Mesodermal cell (in vitro differentiated cells): Measurements from ENCODE around the gene FHOD3.

Experiments used
- H3K27ac ChIP-seq: 2 replicates; pipeline ENCODE4 v1.7.0; 2013; ENCODE audit warnings: mild to moderate bottlenecking, low read depth, low read length, moderate library complexity; ENCODE audit not compliant: severe bottlenecking
- H3K36me3 ChIP-seq: 2 replicates; pipeline ENCODE4 v1.7.1; 2013; ENCODE audit warnings: mild to moderate bottlenecking, low read length, moderate library complexity; ENCODE audit not compliant: control insufficient read depth, insufficient read depth
- H3K4me1 ChIP-seq: one replicate; pipeline ENCODE4 v1.7.1; 2013; ENCODE audit warnings: mild to moderate bottlenecking, low read length; ENCODE audit not compliant: insufficient read depth, control insufficient read depth, poor library complexity, severe bottlenecking
- H3K4me3 ChIP-seq: 2 replicates; pipeline ENCODE4 v1.7.0; 2013; ENCODE audit warnings: low read length, control low read depth, mild to moderate bottlenecking; ENCODE audit not compliant: insufficient read depth, poor library complexity, severe bottlenecking; ENCODE audit errors: extremely low read depth
- H3K9me3 ChIP-seq: 2 replicates; pipeline ENCODE4 v1.7.1; 2013; ENCODE audit warnings: mild to moderate bottlenecking, low read length, moderate library complexity; ENCODE audit not compliant: control insufficient read depth
- WGBS, 2 experiments: methylation state at CpG; one replicate each; pipeline ENCODE4 v1.1.5; 2013; ENCODE audit warnings: missing lambda C conversion rate in 2 of 2; ENCODE audit not compliant: insufficient coverage in 2 of 2; 5-methylcytosine and 5-hydroxymethylcytosine counted together

Gene FHOD3

GRCh38 chr18:36427831-36428230, 130.3 kb downstream of the FHOD3 start:
- Histone ChIP-seq H3K4me1 (peaks cover 5% of the 10 kb centered on the region), H3K27ac (no peak overlapping the region), H3K9me3 (no peaks in the 10 kb centered on the region), H3K36me3 (no peaks in the 10 kb centered on the region), H3K4me3 (no peak overlapping the region)
- WGBS, 2 experiments = no CpG with 5 or more reads among the region's 2 CpGs

DNA sequence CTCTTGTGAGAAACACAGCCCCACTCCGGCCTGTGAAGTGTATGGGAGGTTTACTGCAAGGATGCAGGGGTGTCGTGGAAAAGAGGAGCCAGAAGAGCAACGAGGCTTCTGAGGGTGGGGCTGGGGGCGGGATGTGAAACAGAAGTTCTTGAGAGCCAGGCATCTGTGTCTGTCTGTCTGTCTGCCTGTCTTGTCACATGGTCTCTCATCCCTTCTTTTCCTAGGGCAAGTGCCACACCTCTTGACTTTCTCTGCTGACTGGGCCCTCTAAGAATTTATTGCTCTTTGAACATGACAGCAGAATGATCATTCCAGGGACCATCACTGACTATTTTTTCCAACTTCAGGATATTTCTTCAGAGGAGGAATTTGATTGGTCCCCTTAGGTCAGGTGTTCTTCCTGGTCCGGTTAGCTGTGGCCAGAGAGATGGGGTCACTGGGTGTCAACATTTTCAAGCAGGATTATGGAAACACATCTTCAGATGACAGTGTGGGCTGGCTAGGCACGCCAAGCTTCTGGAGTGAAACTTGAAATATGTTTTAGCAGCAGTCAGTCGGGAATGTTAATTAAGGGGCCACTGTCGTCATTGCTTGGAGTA, 131.0 kb downstream of the FHOD3 start:
- no peak overlapping the region for H3K27ac ChIP-seq
- 89 to 100% methylated on average over 4 to 7 of the region's 8 CpGs for WGBS, 2 experiments

GRCh38 chr18:36432880-36433555, 135.5 kb downstream of the FHOD3 start:
- WGBS, 2 experiments = 88 to 100% methylated on average over 1 to 2 of the region's 4 CpGs
- Histone ChIP-seq H3K4me1 (peaks cover 5% of the 10 kb centered on the region), H3K9me3 (no peaks in the 10 kb centered on the region), H3K36me3 (no peaks in the 10 kb centered on the region), H3K27ac (no peak overlapping the region), H3K4me3 (no peak overlapping the region)

More for the DNA sequence above, 131.0 kb downstream of the FHOD3 start:
- no peaks in the 10 kb centered on the region for H3K36me3 ChIP-seq
- H3K9me3 ChIP-seq = no peaks in the 10 kb centered on the region
- no peak overlapping the region for H3K4me3 ChIP-seq
- H3K4me1 ChIP-seq = peaks cover 5% of the 10 kb centered on the region

DNA sequence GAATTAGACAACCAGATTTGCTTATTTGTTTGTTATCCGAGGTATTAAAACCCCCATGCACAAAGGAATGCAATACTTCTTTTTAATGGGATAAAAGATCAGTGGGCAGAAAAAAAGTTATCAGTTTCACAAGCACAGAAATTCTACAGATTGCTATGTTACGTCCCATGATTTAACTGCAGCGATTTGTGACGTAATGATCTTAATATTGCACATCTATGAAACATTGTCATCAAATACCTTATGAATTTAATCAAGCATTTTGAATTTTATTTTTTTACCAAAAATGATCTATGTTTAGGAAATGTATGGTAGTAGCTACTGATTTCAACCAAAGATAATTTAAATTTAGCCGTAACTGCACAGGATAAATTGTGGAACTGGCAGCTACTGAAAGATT, 138.9 kb downstream of the FHOD3 start:
- H3K9me3 ChIP-seq = no peaks in the 10 kb centered on the region
- H3K27ac ChIP-seq = no peak overlapping the region
- no peaks in the 10 kb centered on the region for H3K4me1 ChIP-seq
- no peaks in the 10 kb centered on the region for H3K36me3 ChIP-seq
- WGBS, 2 experiments = 89% methylated on average over 3 of the region's 5 CpGs; no CpG with 5 or more reads in 1 of the 2 experiments
- no peak overlapping the region for H3K4me3 ChIP-seq

GRCh38 chr18:36440614-36441013, 143.1 kb downstream of the FHOD3 start:
- no peaks in the 10 kb centered on the region for H3K4me1 ChIP-seq
- no peak overlapping the region for H3K4me3 ChIP-seq
- 82 to 100% methylated on average over 1 of the region's 2 CpGs for WGBS, 2 experiments
- H3K36me3 ChIP-seq = no peaks in the 10 kb centered on the region
- H3K9me3 ChIP-seq = no peaks in the 10 kb centered on the region
- H3K27ac ChIP-seq = no peak overlapping the region

DNA sequence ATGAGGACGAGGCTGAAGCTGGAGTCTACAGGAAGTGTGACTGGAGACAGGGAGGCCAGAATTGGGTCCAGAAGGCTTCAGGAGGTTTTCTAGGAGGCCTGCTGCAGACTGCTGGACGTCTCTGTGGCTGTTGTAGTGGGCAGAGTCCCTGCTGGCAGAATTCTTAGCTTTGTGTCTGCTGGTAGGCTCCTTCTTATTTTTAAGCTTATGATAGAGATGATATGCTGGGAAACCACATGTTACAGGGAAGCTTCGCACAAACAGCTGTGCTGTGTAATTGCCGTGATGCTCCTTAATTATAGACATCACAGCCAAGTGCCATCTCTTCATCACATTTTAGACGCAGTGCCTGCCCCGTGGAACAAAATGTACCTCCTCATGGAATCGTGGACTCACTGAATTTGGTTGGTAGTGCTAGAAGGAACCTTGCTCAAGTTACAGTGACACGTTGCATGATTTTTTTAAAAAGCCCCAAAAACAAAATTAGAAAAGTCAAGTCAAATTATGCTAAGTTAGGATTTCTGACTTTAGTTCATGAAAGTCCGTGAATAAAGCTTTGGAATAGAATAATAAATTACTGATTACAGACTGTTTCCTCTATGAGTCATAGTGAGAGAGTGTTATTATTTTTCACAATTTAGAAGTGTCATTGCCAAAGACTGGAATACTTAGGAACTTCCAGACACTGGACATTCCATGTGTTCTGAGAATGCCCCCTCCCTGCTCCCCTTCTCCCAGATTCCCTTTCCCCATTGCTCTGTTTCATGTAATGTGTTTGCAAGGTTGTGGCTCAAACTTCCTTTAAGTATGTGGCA, 144.1 kb downstream of the FHOD3 start:
- whole genome bisulfite sequencing, 2 experiments = 70 to 90% methylated on average over 4 of the region's 9 CpGs
- Histone ChIP-seq H3K4me3 (no peak overlapping the region), H3K4me1 (no peaks in the 10 kb centered on the region), H3K9me3 (no peaks in the 10 kb centered on the region), H3K27ac (no peak overlapping the region), H3K36me3 (no peaks in the 10 kb centered on the region)

GRCh38 chr18:36442717-36443116, 145.2 kb downstream of the FHOD3 start:
- no peaks in the 10 kb centered on the region for H3K4me1 ChIP-seq
- no CpG with 5 or more reads among the region's 3 CpGs for WGBS, 2 experiments

DNA sequence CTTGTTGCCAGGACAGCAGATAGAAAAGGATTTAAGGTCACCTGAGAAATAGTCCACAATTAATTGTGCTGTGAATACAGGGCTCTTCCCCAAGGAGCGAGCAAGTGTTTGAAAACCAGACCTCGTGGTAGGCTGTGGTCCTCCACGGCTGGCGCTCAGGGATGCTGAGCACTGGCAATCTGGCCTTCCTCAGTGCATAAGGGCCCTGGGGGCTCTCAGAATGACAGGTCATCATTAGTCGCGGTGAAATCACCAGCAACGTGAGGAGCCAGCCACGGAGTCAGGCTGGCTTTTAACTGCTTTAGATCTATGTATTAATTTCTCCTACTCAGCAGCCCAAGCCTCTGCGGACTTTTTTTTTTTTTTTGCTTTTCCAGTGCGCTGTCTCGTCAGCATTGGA, 148.5 kb downstream of the FHOD3 start:
- WGBS, 2 experiments = 84 to 87% methylated on average over 5 to 8 of the region's 11 CpGs

More at GRCh38 chr18:36442717-36443116, 145.2 kb downstream of the FHOD3 start:
- Histone ChIP-seq H3K9me3 (no peaks in the 10 kb centered on the region), H3K27ac (no peak overlapping the region), H3K36me3 (no peaks in the 10 kb centered on the region), H3K4me3 (no peak overlapping the region)

DNA sequence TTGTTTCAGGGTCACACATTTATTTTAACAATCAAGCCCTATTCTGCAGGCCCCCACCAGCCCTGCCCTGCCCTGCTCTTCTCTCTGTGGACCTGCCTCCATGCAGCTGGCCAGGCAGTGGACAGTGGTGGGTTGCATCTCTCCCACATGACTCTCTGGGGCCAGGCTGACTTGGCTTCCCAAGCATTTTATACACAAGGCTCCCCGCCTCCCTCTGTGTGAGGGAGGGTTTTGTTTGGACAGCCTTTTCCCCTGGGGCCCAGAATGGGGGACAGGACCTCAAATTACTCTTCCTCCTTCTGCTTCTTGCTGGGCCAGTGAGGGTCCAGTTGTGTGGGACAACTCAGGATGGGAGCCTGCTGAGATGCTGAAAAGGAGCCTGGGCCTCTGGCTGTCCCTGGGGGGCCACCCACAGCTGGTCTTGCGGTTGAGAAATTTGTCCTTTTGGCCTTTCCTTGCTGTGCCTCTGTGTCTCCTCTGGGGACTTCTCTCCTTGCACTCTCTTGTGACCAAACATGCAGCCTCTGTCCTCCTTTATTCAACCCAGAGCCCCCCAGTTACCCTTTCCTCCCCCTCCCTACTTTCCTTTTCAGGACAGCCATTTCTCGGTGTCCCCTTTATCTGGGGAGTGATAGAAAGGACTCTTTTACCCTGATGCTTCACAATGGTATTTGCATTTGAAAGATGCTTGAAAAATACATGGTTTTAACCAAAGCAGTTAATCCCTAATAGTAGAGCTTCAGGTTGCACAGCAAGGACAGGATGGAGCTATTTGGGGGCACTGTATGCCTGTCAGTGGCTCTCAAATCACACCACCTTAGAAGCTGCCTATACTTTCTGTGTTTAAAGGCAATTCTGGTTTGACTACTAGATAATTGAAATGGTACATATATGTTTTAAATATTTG, 151.1 kb downstream of the FHOD3 start:
- H3K4me3 ChIP-seq = no peak overlapping the region
- H3K9me3 ChIP-seq = no peaks in the 10 kb centered on the region
- 0 to 22% methylated on average over 1 of the region's 3 CpGs for WGBS, 2 experiments
- no peaks in the 10 kb centered on the region for H3K36me3 ChIP-seq
- no peaks in the 10 kb centered on the region for H3K4me1 ChIP-seq
- H3K27ac ChIP-seq = no peak overlapping the region

More for the DNA sequence above, 148.5 kb downstream of the FHOD3 start:
- H3K4me3 ChIP-seq = no peak overlapping the region
- no peaks in the 10 kb centered on the region for H3K9me3 ChIP-seq
- no peak overlapping the region for H3K27ac ChIP-seq
- H3K36me3 ChIP-seq = no peaks in the 10 kb centered on the region
- H3K4me1 ChIP-seq = no peaks in the 10 kb centered on the region

DNA sequence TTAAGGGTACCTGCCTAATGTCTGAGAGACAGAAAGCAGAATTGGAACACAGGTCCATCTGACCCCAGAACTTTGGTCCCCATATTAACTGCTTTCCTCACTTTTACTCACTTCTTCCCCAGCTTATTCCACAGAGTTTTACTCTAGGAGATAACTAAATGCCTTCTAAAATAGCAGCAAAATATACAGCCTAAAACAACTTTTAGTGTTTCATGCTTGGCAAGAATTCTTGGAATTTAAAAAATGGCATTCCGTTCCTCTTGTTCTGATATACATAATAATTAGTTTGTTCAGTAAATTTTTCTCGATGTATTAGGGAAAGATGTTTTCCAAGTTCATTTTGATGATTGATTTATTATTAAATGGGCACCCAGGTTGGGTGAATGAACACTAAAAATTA, 151.9 kb downstream of the FHOD3 start:
- WGBS, 2 experiments = 40% methylated on average over 1 of the region's 2 CpGs; no CpG with 5 or more reads in 1 of the 2 experiments

More for the DNA sequence above, 151.9 kb downstream of the FHOD3 start:
- H3K9me3 ChIP-seq = no peaks in the 10 kb centered on the region
- no peaks in the 10 kb centered on the region for H3K4me1 ChIP-seq
- no peak overlapping the region for H3K27ac ChIP-seq
- H3K36me3 ChIP-seq = no peaks in the 10 kb centered on the region
- H3K4me3 ChIP-seq = no peak overlapping the region
